AG04450 (cell line): ENCODE measurements around the gene ZNF724. TPM values are rescaled to one million over a fixed set of nuclear protein-coding genes. Genes with fewer than 3 reads are reported as not detected.
"Not testable (repeated sequence)": the region's sequence is repeated elsewhere in the genome, so short reads cannot be mapped to it uniquely, and the experiment has no call there.

Experiments used
- CTCF ChIA-PET: fragments of 300-600, 350-600 bp; formaldehyde crosslinking; extraction: SDS; loops from one replicate; lab custom pipeline; 2022; ENCODE audit warnings: antibody characterized with exemption, inconsistent platforms; lab: Charles Lee
- POLR2A ChIA-PET: fragments of 350-600 bp; formaldehyde crosslinking; extraction: SDS; loops from one replicate; lab custom pipeline; 2021; ENCODE audit warnings: antibody characterized with exemption, inconsistent platforms; lab: Yijun Ruan, JAX
- DNase-seq: peaks from one replicate; pipeline ENCODE4 v3.0.0-alpha.2; 2011; ENCODE audit warnings: low read depth, low spot score
- H3K27ac ChIP-seq: one replicate; pipeline ENCODE4 v1.5.1; 2012; ENCODE audit warnings: low read depth, low read length, control low read depth
- H3K27me3 ChIP-seq: one replicate; pipeline ENCODE4 v1.6.0; 2012; ENCODE audit warnings: low read length; ENCODE audit not compliant: control insufficient read depth, insufficient read depth
- H3K4me3 ChIP-seq: 2 replicates; pipeline ENCODE4 v1.5.1; 2011; ENCODE audit warnings: mild to moderate bottlenecking, low read depth, low read length, control low read depth
- H3K9me3 ChIP-seq: 2 replicates; pipeline ENCODE4 v1.5.1; 2012; ENCODE audit warnings: low read length; ENCODE audit not compliant: control insufficient read depth, insufficient read depth
- polyA plus RNA-seq: library from polyadenylated mRNA; depleted of rRNA; stranded (reverse); fragments of >200 nt; gene quantifications from 2 replicates; pipeline ENCODE4 v1.2.3, GENCODE V29; 2011
- TF ChIP-seq, protein P1 (sequence below): IDR thresholded peaks from 2 replicates; pipeline ENCODE4 v1.5.1; 2011; ENCODE audit warnings: low read depth, low read length, control low read depth, inconsistent platforms

Gene ZNF724
- polyA plus RNA-seq, 1 experiment: 1.1 TPM

DNA sequence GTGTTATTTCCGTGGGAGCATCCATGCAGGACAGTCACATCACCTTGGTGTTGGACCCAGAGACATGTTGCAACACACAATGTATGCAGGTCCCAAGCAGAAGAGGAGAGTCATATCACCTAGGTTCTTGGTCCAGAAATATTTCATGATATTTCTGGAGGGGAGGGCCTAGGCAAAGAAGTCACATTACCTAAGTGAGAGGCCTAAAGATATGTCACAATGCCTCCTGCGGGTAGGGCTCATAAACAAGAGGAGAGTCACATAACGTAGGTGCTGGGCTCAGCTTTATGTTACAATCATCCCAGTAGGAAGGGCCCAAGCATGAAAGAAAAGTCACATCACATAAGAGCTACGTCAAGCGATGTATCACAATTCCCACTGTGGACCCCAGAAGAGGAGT lies 10.8 kb upstream of the ZNF724 start:
- H3K27me3 ChIP-seq: no peaks in the 10 kb centered on the region
- no peak overlapping the region for H3K27ac ChIP-seq
- POLR2A ChIA-PET: no interaction called here
- peaks cover 5% of the 10 kb centered on the region for H3K9me3 ChIP-seq
- TF ChIP-seq, protein P1, sequence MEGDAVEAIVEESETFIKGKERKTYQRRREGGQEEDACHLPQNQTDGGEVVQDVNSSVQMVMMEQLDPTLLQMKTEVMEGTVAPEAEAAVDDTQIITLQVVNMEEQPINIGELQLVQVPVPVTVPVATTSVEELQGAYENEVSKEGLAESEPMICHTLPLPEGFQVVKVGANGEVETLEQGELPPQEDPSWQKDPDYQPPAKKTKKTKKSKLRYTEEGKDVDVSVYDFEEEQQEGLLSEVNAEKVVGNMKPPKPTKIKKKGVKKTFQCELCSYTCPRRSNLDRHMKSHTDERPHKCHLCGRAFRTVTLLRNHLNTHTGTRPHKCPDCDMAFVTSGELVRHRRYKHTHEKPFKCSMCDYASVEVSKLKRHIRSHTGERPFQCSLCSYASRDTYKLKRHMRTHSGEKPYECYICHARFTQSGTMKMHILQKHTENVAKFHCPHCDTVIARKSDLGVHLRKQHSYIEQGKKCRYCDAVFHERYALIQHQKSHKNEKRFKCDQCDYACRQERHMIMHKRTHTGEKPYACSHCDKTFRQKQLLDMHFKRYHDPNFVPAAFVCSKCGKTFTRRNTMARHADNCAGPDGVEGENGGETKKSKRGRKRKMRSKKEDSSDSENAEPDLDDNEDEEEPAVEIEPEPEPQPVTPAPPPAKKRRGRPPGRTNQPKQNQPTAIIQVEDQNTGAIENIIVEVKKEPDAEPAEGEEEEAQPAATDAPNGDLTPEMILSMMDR: no peak
- no peak for DNase-seq
- CTCF ChIA-PET: no interaction called here
- no peak overlapping the region for H3K4me3 ChIP-seq

DNA sequence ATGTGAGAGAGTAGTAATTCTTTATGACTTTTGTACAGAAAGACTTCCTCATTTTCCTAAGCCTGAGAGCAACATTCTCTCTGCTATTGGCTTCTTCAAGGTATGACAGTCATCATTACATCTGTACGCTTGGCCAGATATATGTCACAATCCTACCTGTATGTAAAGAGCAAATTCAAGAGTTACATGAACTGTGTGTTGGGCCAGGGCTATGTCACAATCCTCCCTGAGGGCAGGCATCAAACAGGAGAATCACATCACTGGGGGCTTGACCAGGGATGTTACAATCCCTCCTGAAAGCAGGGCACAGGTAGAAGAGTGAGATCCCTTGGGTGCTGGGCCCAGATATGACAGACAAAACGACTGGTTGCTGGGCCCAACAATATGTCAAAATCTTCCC lies 9.8 kb upstream of the ZNF724 start:
- TF ChIP-seq, protein P1: no peak
- H3K4me3 ChIP-seq: no peak overlapping the region
- no peak overlapping the region for H3K27ac ChIP-seq
- H3K9me3 ChIP-seq: peaks cover 5% of the 10 kb centered on the region
- no peaks in the 10 kb centered on the region for H3K27me3 ChIP-seq
- CTCF ChIA-PET: no interaction called here
- POLR2A ChIA-PET: no interaction called here
- no peak for DNase-seq

DNA sequence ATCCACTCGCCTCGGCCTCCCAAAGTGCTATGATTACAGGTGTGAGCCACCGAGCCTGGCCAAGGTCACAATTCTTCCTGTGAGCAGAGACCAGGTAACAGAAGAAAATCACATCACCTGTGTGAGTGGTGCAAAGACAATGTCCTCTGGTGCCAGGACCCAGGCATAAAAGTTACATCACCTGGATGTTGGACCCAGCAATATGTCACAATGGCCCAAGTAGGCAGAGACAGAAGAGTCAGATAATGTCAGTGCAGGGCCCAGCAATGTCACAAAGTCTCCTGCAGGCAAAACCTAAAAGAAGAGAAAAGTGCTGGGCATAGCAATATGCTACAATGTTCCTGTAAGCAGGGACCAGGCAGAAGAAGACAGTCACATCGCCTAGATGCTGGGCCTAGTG lies 5.5 kb upstream of the ZNF724 start:
- Histone ChIP-seq H3K27ac (no peak overlapping the region), H3K9me3 (peaks cover 5% of the 10 kb centered on the region), H3K27me3 (no peaks in the 10 kb centered on the region), H3K4me3 (no peak overlapping the region)
- ChIA-PET POLR2A (no interaction called here), CTCF (no interaction called here)
- DNase-seq: no peak
- TF ChIP-seq, protein P1: no peak

DNA sequence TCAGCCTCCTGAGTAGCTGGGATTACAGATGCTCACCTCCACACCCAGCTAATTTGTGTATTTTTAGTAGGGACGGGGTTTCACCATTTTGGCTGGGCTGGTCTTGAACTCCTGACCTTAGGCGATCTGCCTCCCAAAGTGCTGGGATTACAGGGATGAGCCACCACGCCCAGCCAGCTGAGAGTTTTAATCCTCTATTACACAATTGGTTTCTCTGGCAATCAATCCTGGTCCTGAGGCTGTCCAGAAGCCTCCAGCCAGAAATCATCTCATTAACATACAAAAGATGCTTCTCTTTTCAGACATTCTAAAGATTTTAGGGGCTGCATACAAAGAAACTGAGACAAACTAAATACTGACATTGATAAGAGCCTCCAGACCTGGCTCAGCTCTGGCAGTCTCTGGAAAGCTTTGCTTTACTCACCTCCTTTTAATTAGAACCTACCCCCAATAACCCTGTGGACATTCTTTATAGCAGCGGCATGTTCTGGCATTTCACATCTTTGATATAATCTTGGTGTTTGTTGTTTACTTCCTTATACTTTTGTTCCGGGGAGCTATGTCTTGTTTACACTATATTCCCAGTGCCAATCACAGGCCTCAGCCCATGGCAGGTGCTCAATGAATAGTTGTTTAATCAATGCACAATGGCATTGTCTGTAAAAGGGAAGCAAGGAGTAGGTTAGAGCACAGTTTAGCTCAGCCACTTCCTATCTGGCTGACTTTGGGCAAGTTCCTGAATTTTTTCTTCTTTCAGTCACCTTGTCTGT lies 4.1 kb upstream of the ZNF724 start:
- H3K27me3 ChIP-seq: no peaks in the 10 kb centered on the region
- ChIA-PET POLR2A (no interaction called here), CTCF (no interaction called here)
- H3K9me3 ChIP-seq: peaks cover 5% of the 10 kb centered on the region
- DNase-seq: no peak
- no peak overlapping the region for H3K4me3 ChIP-seq
- TF ChIP-seq, protein P1: no peak
- no peak overlapping the region for H3K27ac ChIP-seq

DNA sequence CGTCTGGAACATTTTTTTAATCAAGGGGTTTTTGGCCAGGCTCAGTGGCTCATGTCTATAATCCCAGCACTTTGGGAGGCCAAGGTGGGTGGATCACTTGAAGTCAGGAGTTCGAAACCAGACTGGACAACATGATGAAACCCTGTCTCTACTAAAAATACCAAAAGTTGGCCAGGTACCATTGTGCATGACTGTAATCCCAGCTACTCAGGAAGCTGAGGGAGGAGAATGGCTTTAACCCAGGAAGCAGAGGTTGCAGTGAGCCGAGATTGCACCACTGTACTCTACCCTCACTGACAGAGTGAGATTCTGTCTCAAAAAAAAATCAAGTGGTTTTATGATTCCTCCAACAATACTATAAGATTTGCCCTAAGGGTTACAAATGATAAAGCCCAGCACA lies 3.1 kb upstream of the ZNF724 start:
- H3K27ac ChIP-seq, DNase-seq, H3K4me3 ChIP-seq, CTCF ChIA-PET, POLR2A ChIA-PET, H3K9me3 ChIP-seq, H3K27me3 ChIP-seq: not testable (repeated sequence)
